ENCODE results near the gene MCF2. TPM values are rescaled to one million over a fixed set of nuclear protein-coding genes. Genes with fewer than 3 reads are reported as not detected.

The MCF2 gene
- polyA plus RNA-seq, 1 of the 3 experiments (the other 2 are of a cell fraction): 0.05 TPM

DNA sequence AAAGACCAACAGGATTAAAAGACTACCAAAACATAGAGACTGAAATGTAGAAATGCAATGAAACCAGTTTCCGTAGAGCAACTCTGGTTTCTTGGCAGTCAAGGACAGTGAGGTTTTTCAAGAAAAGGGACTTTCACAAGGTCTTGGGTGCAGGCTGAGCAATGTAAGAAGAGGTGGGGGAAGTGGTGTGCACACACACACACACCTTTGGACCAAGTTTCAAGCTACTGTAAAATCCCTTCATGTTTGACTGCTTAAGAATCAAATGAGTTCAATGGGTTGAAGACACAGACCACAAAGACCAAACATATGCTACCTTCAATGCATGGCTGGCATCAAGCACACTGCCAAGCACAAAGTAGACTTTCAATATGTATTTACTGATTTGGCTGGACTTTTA lies 17.8 kb upstream of the MCF2 start (continued):
- TF ChIP-seq GATA2 (CRISPR knock-in tag; IDR thresholded peaks at IDR 0.05) (no peak), YY1 (IDR thresholded peaks at IDR 0.05; ENCODE audit: low read depth) (no peak), RCOR1 (IDR thresholded peaks at IDR 0.05; ENCODE audit: low read length) (no peak), RAD21 (IDR thresholded peaks at IDR 0.05; ENCODE audit: low read length) (no peak)
- TF ChIP-seq, protein P1, sequence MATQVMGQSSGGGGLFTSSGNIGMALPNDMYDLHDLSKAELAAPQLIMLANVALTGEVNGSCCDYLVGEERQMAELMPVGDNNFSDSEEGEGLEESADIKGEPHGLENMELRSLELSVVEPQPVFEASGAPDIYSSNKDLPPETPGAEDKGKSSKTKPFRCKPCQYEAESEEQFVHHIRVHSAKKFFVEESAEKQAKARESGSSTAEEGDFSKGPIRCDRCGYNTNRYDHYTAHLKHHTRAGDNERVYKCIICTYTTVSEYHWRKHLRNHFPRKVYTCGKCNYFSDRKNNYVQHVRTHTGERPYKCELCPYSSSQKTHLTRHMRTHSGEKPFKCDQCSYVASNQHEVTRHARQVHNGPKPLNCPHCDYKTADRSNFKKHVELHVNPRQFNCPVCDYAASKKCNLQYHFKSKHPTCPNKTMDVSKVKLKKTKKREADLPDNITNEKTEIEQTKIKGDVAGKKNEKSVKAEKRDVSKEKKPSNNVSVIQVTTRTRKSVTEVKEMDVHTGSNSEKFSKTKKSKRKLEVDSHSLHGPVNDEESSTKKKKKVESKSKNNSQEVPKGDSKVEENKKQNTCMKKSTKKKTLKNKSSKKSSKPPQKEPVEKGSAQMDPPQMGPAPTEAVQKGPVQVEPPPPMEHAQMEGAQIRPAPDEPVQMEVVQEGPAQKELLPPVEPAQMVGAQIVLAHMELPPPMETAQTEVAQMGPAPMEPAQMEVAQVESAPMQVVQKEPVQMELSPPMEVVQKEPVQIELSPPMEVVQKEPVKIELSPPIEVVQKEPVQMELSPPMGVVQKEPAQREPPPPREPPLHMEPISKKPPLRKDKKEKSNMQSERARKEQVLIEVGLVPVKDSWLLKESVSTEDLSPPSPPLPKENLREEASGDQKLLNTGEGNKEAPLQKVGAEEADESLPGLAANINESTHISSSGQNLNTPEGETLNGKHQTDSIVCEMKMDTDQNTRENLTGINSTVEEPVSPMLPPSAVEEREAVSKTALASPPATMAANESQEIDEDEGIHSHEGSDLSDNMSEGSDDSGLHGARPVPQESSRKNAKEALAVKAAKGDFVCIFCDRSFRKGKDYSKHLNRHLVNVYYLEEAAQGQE (IDR thresholded peaks at IDR 0.05; ENCODE audit: low read depth, low read length): no peak

GRCh38 chrX:139724626-139725025 lies 16.7 kb upstream of the MCF2 start:
- DNase-seq: no peak
- Histone ChIP-seq H4K20me1 (ENCODE audit: insufficient read depth) (no peaks in the 10 kb centered on the region), H3K4me2 (no peak overlapping the region), H3K9me3 (no peaks in the 10 kb centered on the region), H3F3A (replicated peaks; ENCODE audit: insufficient read depth) (no peaks in the 10 kb centered on the region), H3K9ac (no peak overlapping the region), H3K27me3 (ENCODE audit: insufficient read depth) (no peaks in the 10 kb centered on the region), H3K4me3 (ENCODE audit: low read depth in 2 of 2, low read length in 1 of 2) (no peak overlapping the region), H3K4me1 (ENCODE audit: control insufficient read depth in 1 of 2, insufficient read depth in 2 of 2, low read depth in 1 of 2, low read length in 1 of 2) (no peaks in the 10 kb centered on the region), H3K9me2 (no peaks in the 10 kb centered on the region), H3K27ac (ENCODE audit: low read depth in 2 of 2, low read length in 1 of 2) (no peak overlapping the region), H3K36me3 (replicated peaks in 1 of 2; ENCODE audit: control insufficient read depth in 1 of 2, insufficient read depth in 2 of 2, low read length in 1 of 2) (peaks cover 0 to 3% of the 10 kb centered on the region in 2 experiments), H2AFZ (ENCODE audit: low read depth) (no peak overlapping the region), H3K79me2 (ENCODE audit: insufficient read depth) (no peaks in the 10 kb centered on the region)
- TF ChIP-seq GATA2 (CRISPR knock-in tag; IDR thresholded peaks at IDR 0.05) (no peak), SMC3 (IDR thresholded peaks at IDR 0.05; ENCODE audit: low read depth, low read length) (no peak), FOXJ3 (CRISPR knock-in tag; IDR thresholded peaks at IDR 0.05) (no peak), RCOR1 (IDR thresholded peaks at IDR 0.05; ENCODE audit: low read length) (no peak), RAD21 (IDR thresholded peaks at IDR 0.05; ENCODE audit: low read length) (no peak), TAF1 (IDR thresholded peaks at IDR 0.05; ENCODE audit: borderline replicate concordance, low read depth, low read length) (no peak)
- TF ChIP-seq, protein P2, sequence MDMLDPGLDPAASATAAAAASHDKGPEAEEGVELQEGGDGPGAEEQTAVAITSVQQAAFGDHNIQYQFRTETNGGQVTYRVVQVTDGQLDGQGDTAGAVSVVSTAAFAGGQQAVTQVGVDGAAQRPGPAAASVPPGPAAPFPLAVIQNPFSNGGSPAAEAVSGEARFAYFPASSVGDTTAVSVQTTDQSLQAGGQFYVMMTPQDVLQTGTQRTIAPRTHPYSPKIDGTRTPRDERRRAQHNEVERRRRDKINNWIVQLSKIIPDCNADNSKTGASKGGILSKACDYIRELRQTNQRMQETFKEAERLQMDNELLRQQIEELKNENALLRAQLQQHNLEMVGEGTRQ (IDR thresholded peaks at IDR 0.05; ENCODE audit: borderline replicate concordance, low read depth, low read length): no peak
- POLR2A ChIA-PET: no interaction called here
- CTCF ChIA-PET: no interaction called here
- 59% methylated on average over 2 of the region's 2 CpGs for WGBS (ENCODE audit: low lambda C conversion rate)

GRCh38 chrX:139720979-139721378 lies 13.0 kb upstream of the MCF2 start:
- Histone ChIP-seq H3K4me1 (ENCODE audit: control insufficient read depth in 1 of 2, insufficient read depth in 2 of 2, low read depth in 1 of 2, low read length in 1 of 2) (no peaks in the 10 kb centered on the region), H3K4me2 (no peak overlapping the region), H4K20me1 (ENCODE audit: insufficient read depth) (no peaks in the 10 kb centered on the region), H3K36me3 (replicated peaks in 1 of 2; ENCODE audit: control insufficient read depth in 1 of 2, insufficient read depth in 2 of 2, low read length in 1 of 2) (no peaks in the 10 kb centered on the region), H3K27ac (ENCODE audit: low read depth in 2 of 2, low read length in 1 of 2) (no peak overlapping the region), H3K79me2 (ENCODE audit: insufficient read depth) (no peaks in the 10 kb centered on the region), H3K9me3 (no peaks in the 10 kb centered on the region), H3K9ac (no peak overlapping the region), H3K9me2 (no peaks in the 10 kb centered on the region), H2AFZ (ENCODE audit: low read depth) (no peak overlapping the region), H3K4me3 (ENCODE audit: low read depth in 2 of 2, low read length in 1 of 2) (no peak overlapping the region), H3K27me3 (ENCODE audit: insufficient read depth) (no peaks in the 10 kb centered on the region), H3F3A (replicated peaks; ENCODE audit: insufficient read depth) (no peaks in the 10 kb centered on the region)
- TF ChIP-seq, protein P3, sequence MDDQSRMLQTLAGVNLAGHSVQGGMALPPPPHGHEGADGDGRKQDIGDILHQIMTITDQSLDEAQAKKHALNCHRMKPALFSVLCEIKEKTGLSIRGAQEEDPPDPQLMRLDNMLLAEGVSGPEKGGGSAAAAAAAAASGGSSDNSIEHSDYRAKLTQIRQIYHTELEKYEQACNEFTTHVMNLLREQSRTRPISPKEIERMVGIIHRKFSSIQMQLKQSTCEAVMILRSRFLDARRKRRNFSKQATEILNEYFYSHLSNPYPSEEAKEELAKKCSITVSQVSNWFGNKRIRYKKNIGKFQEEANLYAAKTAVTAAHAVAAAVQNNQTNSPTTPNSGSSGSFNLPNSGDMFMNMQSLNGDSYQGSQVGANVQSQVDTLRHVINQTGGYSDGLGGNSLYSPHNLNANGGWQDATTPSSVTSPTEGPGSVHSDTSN (IDR thresholded peaks at IDR 0.05): no peak
- no peak for TF ChIP-seq EZH2phosphoT487 (IDR thresholded peaks at IDR 0.05; ENCODE audit: borderline replicate concordance, low read depth)
- TF ChIP-seq POLR2AphosphoS5 (IDR thresholded peaks at IDR 0.05; ENCODE audit: low read depth, low read length): no peak
- DNase-seq: no peak
- WGBS (ENCODE audit: low lambda C conversion rate): 51% methylated on average over 6 of the region's 6 CpGs
- POLR2A ChIA-PET: no interaction called here
- CTCF ChIA-PET: interaction anchor here (0.6 kb wide), 1 partner anchor 111 kb away, joined by 4 read pairs; no protein-coding TSS in a partner anchor
